HG03097 (cell line): ENCODE data around the gene EPM2AIP1.
"Not testable (repeated sequence)": the region's sequence is repeated elsewhere in the genome, so short reads cannot be mapped to it uniquely, and the experiment has no call there.

Experiments
- ATAC-seq: cut with Tn5 transposase; IDR thresholded peaks from one replicate; pipeline ENCODE4 v1.9.1; 2021; ENCODE audit not compliant: unreplicated experiment, low FRiP score

Gene EPM2AIP1

DNA sequence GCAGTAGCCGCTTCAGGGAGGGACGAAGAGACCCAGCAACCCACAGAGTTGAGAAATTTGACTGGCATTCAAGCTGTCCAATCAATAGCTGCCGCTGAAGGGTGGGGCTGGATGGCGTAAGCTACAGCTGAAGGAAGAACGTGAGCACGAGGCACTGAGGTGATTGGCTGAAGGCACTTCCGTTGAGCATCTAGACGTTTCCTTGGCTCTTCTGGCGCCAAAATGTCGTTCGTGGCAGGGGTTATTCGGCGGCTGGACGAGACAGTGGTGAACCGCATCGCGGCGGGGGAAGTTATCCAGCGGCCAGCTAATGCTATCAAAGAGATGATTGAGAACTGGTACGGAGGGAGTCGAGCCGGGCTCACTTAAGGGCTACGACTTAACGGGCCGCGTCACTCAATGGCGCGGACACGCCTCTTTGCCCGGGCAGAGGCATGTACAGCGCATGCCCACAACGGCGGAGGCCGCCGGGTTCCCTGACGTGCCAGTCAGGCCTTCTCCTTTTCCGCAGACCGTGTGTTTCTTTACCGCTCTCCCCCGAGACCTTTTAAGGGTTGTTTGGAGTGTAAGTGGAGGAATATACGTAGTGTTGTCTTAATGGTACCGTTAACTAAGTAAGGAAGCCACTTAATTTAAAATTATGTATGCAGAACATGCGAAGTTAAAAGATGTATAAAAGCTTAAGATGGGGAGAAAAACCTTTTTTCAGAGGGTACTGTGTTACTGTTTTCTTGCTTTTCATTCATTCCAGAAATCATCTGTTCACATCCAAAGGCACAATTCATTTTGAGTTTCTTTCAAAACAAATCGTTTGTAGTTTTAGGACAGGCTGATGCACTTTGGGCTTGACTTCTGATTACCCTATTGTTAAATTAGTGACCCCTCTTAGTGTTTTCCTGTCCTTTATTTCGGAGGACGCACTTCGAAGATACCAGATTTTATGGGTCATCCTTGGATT lies 674 bp upstream of the EPM2AIP1 start, which contains the start of gene MLH1:
TSS of gene MLH1 (plus strand) at position 193 of the 958 bp plus-strand sequence. CDS start at position 223, 30 bp downstream.
- peak; percentile 93 for ATAC-seq

DNA sequence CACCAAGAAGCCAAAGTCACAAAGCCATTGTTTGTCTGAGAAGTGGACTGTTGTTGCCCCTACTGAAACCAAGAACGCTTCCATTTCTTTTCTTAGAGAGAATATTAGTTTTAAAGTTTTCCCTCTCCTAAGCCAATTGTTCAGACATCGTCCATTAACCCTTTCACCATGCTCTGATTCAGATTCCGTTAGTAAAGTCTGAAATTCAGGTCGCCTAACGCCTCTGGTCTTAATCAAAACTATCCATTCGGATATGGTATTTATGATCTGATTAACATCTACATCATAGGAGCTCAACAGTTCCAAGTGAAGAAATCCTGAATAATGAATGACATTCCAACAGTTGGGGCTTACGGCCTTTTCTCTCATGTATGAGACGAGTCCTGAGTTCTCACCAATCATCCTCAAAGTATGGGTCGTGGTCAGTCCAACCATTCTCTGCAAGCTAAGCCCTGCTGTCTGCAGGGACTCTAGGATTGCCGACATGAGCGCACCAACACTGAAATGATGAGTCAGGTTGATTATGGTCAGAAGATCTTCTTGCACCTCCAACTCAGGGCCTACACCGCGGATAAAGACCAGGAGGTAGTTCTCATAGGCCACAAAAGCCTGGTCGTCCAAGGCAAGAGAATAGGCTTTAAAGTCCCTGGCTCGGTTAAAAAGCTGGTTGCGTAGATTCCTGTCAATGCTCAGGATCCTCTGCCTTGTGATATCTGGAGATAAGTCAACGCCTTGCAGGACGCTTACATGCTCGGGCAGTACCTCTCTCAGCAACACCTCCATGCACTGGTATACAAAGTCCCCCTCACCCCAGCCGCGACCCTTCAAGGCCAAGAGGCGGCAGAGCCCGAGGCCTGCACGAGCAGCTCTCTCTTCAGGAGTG lies 767 bp downstream of the EPM2AIP1 start:
- no peak for ATAC-seq

DNA sequence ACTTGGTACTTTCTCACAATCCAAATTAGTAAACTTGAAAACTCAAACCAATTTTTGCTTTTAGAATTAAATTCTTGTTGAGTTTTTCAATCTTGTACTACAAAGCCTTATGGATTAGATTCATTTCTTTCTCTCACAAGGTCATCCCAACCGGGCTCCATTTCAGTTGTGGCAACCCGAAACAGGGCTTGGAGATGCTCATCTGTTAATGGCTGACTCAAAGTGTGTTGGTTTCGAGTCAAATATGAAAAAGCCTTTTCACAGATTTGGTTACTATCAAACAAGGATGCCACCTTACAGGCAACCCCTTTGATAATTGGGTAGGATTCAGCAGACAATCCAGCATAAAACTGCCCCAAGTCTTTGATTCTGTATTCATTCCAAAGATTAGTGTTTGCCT lies 1.8 kb downstream of the EPM2AIP1 start:
- ATAC-seq = no peak

DNA sequence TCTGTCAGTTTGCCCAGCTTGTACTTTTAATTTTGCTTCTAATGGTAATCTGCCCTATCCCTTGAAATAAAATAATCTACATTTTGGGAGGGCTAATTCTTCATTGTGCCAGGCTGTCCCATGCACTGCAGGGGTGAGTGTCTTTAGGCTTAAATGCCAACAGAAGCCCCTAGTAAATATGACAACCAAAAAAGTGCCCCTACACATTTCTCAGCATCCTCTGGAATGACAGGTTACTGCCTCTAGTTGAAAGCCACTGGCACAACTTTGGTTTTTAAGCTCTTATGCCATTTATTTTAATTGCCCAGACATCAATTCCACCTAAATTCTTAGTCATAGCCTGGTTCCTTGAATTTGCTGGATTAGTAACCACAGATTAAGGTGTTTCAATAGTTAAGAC lies 3.4 kb downstream of the EPM2AIP1 start:
- ATAC-seq = no peak

DNA sequence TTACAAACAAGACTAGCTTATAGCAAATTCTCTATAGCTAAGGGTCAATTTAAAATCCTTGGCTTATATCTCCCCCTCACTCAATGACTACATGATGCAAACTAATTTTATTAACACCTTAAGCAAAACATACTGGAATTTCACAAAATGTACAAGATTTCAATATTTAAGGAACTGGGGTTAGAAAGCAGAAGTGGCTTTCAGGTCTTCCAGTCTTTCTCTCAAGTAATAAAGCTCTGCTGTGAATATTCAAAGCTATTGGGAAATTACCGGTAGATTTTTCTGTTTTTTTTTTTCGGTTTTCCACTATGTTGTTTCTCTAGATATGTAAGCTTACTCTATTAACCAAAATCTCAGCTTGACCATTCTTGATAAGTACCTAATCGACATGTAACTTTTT lies 3.9 kb downstream of the EPM2AIP1 start:
- ATAC-seq = no peak

DNA sequence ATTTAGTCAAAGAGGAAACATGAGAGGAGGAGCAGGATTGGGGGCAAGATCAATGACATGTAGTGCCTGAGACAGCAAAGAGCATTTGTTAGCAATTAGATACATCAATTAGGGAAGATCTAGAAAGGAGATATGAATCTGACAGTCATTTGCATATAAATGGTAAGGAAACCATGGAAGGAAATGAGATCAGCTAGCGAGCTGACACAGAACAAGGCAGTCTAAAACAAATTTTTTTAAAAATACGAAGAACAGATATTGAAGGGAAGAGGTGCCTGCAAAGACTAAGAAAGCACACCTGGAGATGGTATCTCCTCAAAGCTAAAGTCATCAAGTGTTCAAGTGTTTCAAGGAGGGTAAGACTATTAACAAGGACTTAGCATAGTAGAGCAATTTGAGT lies 4.6 kb downstream of the EPM2AIP1 start:
- no peak for ATAC-seq

DNA sequence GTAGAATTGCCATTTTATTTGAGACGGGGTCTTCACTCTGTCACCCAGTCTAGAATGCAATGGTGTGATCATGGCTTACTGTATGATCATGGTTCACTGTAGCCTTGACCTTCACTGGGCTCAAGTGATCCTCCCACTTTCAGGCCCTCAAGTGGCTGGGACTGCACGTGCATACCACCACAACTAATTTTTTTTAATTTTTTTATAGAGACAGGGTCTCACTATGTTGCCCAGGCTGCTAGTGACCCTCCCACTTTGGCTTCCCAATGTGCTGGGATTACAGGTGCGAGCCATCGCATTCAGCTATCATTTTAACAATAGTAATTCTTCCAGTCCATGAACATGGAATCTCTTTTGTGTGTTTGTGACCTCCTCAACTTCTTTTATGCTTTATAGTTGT lies 11.9 kb downstream of the EPM2AIP1 start:
- ATAC-seq = no peak

DNA sequence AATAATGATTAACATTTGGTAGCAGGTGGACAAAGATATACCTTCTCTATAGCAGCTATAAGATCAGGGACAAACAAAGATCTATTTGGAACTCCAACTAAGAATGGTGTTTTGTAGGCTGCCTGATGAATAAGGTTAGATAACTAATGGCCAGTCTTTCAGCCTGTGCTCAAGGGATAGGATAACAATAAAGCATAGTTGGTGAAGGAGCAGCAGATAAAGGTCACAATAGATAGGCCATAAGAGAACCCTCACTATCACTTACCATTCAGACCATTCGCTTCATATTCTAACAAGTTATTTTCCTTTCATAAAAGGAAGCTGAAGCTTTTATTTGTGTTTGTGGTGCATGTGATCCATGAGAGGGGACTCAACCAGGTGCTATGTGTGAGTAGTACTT lies 19.8 kb downstream of the EPM2AIP1 start:
- no peak for ATAC-seq

DNA sequence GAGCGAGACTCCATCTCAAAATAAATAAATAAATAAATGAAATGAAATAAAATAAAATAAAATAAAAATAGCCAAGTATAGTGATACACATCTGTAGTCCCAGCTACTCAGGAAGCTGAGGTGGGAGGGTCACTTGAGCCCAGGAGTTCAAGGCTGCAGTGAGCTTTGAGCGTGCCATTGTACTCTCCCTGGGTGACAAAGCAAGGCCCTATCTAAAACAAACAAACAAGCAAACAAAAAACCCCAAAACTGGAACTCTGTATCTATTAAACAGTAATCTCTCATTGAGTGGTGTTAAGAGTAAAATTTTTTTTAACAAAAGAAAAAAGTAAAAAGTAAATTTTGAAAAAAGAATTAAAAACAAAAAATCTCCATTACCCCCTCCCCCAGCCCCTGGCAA lies 20.8 kb downstream of the EPM2AIP1 start:
- no peak for ATAC-seq

DNA sequence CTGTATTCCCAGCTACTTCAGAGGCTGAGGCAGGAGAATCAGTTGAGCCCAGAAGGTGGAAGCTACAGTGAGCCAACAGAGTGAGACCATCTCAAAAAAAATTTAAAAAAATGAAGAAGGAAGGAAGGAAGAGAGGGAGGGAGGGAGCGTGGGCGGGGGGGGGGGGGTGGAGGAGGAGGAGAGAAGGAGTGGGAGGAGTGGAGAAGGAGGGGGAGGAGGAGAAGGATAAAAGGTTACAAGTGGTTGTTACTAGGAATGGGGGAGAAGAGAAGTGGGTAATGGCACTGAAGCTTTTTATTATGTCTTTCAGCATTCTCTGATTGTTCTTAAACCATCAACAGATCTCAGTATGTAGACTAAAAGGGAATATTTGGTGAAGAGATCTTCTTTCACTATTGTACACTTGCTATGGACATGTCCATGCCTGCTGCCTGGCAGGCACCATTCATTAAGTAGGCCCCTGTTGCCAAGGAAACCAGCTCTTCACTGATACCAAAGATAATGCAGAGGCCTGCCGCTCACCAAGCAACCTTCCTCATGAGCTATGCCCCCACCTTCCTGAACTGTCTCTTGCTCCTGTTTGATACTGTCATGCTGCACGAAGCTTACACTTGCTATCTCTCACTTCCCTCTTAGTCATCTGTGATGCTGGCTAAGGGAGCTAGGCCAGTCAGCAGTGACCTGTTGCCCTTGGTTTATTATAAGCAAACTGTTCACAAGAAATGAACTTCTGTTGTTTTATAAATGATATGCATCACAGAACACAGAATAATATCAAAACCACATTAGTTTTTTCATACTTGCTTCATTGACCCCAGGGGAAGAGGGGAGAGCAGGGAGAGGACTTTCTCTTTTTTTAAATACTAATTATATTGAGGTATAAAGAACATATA lies 23.1 kb downstream of the EPM2AIP1 start:
- ATAC-seq = peak; percentile 99

DNA sequence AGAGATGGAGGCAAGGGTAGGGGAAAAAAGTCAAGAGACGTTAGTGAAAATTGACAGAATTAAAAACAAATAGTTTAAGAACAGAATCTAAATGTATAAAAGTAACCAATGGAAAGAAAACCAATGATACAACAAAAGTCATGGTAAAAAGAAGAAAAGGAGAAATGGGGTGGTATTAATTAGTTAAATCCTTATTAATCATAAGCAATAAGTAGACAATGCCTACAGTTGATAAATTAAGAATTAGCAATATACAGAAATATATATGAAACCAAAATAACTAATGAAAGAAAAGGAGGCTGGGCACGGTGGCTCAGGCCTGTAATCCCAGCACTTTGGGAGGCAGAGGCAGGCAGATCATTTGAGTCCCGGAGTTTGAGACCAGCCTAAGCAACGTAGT lies 23.8 kb downstream of the EPM2AIP1 start:
- ATAC-seq = no peak

DNA sequence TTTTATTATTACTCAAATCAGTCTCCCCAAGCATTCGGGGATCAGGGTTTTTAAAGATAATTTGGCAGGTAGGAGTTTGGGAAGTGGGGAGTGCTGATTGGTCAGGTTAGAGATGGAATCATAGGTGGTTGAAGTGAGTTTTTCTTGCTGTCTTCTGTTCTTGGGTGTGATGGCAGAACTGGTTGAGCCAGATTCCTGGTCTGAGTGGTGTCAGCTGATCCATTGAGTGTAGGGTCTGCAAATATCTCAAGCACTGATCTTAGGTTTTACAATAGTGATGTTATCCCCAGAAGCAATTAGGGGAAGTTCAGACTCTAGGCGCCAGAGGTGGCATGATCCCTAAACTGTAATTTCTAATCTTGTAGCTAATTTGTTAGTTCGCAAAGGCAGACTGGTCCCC lies 27.5 kb downstream of the EPM2AIP1 start:
- no peak for ATAC-seq

DNA sequence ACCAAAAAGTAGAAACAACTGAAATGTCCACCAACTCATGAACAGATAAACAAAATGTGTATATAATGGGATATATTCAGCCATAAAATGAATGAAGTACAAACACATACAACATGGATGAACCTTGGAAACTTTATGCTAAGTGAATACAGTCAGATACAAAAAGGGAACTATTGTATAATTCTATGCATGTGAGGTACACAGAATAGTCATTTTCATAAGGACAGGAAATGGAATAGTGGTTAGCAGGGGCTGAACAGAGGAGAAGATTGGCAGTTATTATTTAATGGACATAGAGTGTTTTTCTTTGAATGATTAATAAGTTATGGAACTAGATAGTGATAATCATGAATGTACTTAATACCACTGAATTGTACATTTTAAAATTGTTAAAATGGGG lies 28.1 kb downstream of the EPM2AIP1 start:
- no peak for ATAC-seq

DNA sequence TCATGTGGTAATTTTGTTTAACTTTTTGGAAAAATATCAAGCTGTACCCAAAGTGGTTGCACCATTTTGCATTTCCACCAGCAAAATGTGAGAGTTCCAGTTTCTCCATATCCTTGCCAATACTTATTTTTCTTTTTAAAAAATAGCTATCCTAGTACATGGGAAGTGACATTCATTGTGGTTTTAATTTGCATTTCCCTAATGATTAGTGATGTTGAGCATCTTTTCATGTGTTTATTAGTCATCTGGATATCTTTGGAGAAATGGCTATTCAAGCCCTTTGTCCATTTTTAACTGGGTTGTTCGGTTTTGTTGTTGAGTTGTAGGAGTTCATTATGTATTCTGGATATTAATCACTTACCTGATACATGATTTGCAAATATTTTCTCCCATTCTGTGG lies 28.6 kb downstream of the EPM2AIP1 start:
- ATAC-seq = no peak

DNA sequence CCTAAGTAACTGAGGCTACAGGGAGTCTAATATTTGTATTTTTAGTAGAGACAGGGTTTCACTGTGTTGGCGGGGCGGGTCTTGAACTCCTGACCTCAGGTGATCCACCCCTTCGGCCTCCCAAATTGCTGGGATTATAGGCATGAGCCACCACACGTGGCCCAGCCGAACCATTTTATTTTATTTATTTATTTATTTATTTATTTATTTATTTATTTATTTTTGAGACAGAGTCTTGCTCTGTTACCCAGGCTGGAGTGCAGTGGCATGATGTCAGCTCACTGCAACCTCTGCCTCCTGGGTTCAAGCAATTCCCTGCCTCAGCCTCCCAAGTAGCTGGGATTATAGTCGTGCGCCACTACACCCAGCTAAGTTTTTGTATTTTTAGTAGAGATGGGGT lies 29.9 kb downstream of the EPM2AIP1 start:
- not testable (repeated sequence) for ATAC-seq

DNA sequence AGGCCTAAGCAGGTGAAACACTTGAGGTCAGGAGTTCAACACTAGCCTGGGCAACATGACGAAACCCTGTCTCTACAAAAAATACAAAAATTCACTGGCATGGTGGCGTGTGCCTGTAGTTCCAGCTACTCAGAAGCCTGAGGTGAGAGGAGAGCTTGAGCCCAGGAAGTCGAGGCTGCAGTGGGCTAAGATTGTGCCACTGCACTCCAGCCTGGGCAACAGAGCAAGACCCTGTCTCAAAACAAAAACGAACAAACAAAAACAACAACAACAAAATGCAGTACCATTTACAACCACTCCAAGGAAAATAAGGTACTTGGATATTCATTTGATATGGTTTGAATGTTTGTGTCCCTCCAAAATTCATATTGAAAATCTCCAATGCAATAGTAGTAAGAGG lies 32.4 kb downstream of the EPM2AIP1 start:
- ATAC-seq = no peak

DNA sequence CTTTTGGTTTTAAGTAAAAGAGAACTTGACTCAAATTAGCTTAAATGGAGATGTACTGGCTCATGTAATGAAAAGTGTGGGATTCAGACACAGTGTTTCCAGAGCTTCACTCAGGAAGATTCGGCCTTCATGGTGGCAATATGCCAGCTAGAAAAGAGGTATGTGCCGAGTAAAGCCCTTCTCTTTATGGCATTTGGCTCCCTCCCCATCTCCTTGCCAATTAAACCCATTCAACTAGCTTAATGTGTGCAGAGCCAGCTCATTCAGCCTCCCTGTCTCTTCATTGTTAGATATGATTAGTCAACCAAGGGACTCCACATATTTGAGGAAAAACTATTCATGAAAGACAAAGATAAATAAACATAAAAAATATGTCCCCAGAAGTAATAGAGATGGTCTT lies 33.1 kb downstream of the EPM2AIP1 start:
- ATAC-seq = no peak

DNA sequence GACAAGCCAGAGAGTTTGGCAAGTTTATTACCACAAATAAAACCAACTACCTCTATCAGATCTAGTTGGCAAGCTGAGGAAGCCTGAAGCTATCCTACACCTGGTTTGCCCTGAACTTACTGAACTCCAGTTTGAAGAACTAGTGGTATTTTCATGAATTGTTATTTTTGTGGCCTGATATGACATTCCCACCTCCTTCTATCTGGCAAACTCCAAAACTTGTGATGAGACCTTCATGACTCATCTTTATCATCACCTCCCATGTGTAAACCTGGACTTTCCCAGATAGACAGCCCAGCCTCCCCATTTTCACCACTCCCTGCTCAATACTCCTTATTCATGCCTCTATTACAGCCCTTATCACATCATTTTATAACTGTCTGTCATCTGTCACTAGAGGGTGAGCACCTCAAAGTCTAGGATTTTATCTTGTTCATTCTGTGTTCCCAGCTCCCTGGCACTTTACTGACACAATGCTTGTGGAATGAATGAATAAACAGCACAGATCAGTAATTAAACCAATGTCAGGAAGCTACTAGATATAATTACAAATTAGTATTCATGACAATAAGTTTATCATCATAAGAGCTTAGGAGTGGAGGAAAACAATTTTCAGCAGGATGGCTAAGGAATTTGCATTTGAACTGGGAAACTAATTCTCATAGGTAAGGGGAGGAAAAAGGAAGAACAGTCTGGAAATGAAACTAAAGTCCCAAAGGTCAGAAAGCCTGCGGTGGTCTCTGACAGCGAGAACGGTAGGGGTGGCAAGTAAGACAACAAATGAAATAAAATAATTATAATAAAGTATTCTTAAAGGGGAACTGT lies 34.9 kb downstream of the EPM2AIP1 start:
- ATAC-seq = no peak

DNA sequence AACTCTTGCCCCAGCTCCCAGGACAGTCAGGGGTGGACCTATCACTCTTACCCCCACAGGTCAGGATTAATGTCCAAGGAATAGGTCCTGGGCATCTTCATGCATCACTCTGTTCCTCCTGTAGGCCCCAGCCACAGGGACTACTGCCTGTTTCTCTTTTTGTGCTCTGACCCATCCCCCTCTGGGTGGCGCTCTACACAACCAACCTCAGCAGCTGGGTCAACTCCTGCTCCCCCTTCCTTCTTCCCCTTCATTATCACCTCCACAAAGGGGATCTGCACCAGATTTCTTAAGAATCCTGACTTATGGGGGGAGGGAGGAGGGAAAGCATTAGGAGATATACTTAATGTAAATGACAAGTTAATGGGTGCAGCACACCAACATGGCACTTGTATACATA lies 35.9 kb downstream of the EPM2AIP1 start:
- no peak for ATAC-seq

DNA sequence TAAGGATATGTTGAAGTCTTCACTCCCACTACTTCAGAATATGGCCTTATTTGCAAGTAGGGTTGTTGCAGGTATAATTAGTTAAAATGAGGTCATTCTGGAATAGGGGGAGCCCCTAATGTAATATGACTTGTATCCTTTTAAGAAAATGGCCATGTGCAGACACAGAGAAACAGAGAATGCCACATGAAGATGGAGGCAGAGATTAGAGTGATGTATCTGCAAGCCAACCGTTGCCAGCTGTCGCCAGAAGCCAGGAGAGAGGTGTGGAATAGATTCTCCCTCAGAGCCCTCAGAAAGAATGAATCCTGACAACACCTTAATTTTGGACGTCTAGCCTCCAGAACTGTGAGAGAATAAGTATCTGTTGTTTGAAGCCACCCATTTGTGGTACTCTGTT lies 36.8 kb downstream of the EPM2AIP1 start:
- no peak for ATAC-seq
